Stimulated activated CD8-positive, alpha-beta memory T cell treated with anti-CD3 and anti-CD28 coated beads, Interleukin-15, amount 100 ng/mL, for 48 hours (primary cell): ENCODE measurements around the gene PRRT1.
"Not testable (repeated sequence)": the region's sequence is repeated elsewhere in the genome, so short reads cannot be mapped to it uniquely, and the experiment has no call there.

ENCODE experiments used
- DNase-seq, 2 donors: peaks; one replicate each; pipeline ENCODE4 v3.0.0-alpha.2; 2020; ENCODE audit warnings: low read depth in 2 of 2

PRRT1 gene

GRCh38 chr6:32126880-32127279 lies 24.9 kb downstream of the PRRT1 start:
- no peak for DNase-seq

GRCh38 chr6:32123681-32124080 lies 28.1 kb downstream of the PRRT1 start:
- no peak for DNase-seq

DNA sequence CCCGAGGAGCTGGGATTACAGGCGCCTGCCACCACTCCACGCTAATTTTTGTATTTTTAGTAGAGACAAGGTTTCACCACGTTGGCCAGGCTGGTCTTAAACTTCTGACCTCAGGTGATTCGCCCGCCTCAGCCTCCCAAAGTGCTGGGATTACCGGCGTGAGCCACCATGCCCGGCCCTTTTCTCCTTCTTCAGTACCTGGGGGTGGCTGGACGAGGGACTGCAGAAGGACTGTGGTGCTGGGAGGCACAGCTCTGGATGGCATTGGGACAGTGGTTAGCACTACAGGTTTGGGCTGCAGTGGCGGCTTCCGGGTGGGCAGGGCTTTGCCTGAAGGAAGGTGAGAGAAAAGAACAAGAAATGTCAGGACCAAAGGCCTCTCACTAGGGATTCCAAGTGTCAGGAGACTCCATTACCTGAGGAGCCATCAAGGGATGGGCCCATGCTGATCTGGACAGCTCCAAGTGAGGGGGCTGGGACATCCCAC lies 31.1 kb downstream of the PRRT1 start:
- no peak for DNase-seq

DNA sequence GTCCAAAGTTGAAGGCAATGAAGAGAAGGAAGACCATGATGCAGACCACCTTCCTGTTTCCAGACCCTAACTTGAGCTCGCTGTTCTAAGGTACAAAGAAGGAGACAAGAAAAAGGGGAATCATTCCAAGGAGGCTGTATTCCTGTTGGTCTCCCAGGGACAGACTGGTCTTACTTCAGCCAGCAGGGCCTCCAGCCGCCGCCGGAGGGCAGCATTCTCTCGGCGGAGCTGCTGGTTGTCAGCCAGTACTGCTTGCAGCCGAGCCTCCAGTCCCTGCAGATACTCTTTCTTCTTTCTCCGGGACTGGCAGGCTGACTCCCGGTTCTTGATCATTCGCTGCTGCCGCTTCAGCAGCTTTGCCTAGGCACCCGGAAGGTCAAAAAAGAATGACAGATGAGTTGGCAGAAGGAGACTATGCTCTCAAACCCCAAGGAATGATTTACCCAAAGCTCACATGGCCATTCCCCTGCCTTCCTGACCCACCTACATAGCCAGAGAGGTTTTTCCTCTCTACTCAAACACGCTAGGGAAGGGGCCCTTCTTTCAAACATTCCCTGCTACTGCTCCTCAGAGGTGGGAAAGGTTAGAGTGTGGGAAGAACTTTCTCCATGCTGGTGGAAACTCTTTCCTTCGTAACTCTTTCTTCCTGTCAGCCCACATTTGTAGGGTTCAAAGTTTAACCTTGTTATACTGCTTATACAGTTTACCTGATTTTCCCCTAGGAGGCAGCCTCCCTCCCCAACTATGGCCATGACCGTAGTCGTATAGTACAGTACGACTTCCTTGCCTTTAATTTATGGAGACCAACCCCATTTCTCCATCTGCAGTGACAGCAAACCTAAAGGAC lies 32.7 kb downstream of the PRRT1 start:
- peak; percentile 43 to 54 for DNase-seq

DNA sequence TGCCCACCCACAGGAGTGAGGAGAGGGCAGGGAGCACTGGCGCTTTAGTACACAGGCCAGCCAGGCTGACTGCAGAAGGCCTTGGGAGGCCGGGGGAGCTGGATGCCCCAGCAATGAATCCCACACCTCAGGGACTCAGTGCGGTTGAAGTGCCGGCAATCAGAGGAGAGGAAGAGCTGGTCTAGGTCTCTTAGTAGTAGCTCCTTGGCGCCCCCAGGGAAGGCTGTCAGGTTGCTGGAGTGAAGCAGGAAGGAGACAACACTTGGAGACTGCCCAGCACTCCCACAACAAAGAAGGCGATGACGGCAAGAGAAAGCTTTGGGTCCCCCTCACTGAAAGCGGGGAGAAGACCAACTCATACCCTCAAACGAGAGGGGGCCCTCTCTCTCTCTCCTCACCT lies 34.3 kb downstream of the PRRT1 start:
- DNase-seq, result no peak

DNA sequence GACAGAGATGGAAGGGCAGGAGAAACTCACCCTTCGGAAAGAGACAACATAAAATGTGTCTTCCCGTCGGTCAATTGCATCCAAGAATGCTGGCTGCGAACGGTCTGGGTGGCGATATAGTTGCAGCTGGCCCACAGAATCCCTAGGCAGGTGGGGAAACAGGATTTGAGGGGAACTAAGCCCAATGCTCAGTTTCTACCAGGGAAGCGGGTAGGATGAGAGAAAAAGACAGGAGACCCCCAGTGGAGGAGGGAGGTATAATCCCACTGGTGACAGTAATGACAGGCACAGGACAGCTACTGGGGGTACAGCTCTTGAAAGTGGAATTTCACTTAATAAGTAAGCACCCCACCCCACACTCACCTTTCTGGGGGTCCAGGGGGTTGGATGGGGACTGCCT lies 35.1 kb downstream of the PRRT1 start:
- no peak for DNase-seq

GRCh38 chr6:32115623-32116022 lies 36.1 kb downstream of the PRRT1 start:
- no peak for DNase-seq

DNA sequence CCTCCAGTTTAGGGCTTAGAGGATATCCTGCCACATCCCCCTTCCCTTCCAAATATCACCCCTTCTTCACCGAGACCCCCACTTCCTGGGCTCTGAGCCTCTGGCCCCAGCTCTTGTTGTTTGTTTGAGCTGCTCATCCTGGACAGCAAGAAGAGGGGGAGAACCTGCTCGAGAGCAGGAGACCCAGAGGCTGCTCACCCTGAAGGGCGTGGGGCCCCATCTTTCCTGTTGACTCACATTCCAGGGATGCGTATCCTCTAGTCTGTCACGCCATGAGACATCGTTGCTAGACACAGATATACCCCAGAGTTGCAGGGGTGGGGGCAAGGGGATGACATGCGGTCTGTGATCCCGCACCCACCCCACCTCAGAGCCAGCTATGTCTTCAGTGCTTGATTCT lies 36.9 kb downstream of the PRRT1 start:
- no peak for DNase-seq

GRCh38 chr6:32113386-32114352 lies 38.1 kb downstream of the PRRT1 start:
- DNase-seq, result no peak

- DNase-seq, result no peak
These were observed 39.2 kb downstream of the PRRT1 start for GRCh38 chr6:32112431-32112980.

DNA sequence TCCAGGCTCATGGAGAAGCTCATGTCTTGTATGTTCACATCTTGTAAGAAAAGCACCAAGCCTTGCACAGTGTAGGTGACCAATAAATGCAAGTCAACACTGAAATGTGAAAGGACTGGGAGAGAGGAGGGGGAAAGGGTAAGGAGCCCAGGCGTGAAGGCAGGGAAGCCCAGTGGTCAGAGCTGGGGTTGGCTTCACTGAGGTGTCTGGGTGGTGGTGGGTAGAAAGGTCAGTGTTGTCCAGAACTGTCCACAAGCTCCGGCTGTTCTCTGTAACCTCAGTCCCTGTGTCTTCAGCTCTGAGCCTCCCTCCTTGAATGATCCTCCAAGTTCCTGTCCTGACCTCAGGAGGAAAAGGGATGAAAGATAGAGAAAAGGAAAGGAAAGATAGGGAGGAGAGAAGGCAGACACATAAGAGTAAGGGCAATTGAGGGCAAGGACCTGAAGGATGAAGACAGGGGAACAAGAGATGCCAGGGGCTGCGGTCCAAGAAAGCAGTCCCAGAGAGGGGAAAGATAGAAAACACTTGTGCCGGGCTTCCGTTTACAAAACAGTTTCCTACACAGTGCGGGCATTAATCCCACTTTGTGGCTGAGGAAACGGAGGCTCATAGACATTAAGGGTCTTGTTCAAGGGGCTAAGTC lies 40.2 kb downstream of the PRRT1 start:
- no peak for DNase-seq

- no peak for DNase-seq
These were observed 41.1 kb downstream of the PRRT1 start for GRCh38 chr6:32110632-32111031.

GRCh38 chr6:32109765-32110160 lies 42.0 kb downstream of the PRRT1 start:
- DNase-seq, result no peak

DNA sequence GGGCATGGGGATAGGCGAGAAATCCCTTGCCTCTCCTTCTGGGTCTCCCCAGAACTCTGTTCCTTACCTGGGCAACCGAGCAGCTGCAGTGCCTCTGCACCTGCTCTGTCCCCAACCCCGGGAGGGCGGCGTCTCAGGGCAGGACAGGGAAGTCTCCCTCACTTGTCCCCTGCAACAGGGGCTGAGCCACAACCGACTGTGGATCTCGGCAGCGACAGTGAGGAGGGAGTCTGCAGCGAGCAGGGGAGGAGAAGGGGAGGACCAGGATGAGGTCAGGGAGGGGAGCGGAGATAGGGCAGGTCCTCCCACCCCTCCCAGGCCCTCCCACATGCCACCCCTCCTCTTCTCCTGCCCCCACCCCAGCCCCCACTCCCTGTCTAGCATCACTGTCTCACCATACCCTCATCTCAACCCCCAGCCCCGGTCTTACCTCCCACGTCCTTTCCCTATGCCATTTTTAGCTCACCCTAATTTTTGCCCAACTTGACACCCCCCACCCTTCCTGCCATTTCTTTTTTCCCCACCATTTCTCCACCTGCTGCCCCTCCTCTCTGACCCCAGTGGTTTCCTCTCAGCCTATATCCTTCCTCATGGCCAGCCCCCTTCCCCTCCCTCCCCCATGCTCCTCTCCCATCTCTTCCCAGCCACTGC lies 42.5 kb downstream of the PRRT1 start, which contains the start of gene TNXB:
TSS of gene TNXB (minus strand) at position 225 of the 651 bp plus-strand sequence. CDS start 11,140 bp downstream, outside the sequence.
- no peak for DNase-seq

DNA sequence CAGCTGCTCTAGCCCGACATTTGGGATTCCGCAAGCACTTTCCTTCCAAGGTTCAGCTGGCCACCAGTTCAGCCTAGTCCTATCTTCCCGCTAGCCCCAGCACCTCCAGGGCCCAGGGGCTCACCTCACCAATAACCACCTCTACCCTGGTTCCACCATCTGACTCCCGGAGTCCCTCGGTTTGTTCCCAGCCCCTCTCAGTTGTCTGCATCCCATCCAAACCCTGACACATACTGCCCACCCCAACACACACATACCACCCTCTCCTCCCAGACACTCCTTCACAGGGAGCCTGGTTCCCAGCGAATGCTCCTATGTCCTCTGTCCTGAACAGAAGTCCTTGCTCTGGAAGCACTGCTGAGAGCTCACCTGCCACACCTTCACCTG lies 43.0 kb downstream of the PRRT1 start:
- no peak for DNase-seq

- DNase-seq, result no peak
These were observed 43.6 kb downstream of the PRRT1 start for GRCh38 chr6:32108094-32108627.

- no peak for DNase-seq
These were observed 44.3 kb downstream of the PRRT1 start for GRCh38 chr6:32107406-32107805.

DNA sequence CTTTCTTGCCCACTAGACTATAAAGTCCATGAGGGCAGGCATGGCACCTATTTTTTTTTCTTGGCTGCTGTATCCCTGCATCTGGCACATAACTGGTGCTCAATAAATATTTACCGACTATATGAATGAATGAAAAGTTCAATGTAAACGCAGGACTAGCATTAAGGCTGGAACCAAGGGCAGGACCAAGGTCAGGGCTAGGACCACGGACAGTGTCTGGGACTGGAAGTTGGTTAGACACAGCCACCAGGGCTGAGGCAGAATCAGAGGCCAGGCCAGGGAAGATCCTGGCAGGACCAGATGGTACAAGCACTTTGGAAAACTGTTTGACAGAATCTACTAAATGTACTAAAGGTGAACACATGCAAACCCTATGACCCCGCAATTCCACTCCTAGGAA lies 46.3 kb downstream of the PRRT1 start:
- no peak for DNase-seq

DNA sequence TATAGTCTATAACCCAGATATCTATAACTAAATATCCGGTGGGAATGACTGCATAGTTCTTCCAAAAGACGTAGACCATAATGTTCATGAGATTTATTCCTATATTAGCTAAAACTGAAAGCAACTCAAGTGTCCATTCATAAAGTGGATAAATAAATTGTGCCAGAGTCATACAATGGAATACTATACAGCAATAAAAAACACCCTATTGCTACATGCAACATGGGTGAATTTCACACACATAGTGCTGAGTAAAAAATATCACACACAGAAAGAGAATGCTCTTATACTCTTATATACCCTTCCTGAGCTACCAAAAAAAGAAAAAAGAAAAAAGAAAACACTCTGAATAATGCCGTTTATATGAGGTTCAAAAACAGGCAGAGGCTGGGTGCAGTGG lies 49.5 kb downstream of the PRRT1 start:
- no peak for DNase-seq

DNA sequence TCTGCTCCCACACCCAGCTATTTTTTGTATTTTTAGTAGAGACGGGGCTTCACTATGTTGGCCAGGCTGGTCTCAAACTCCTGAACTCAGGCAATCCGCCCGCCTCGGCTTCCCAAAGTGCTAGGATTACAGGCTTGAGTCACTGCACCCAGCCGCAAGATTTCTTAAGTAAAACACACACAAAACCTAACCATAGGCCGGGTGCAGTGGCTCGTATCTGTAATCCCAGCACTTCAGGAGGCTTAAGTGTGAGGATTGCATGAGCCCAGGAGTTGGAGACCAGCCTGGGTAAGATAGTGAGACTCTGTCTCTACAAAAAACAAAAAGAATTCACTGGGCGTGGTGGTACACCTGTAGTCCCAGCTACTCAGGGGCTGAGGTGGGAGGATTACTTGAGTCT lies 51.5 kb downstream of the PRRT1 start:
- DNase-seq, result not testable (repeated sequence)
